AG04450 (cell line): ENCODE data around the gene LOC101059915.
"Not testable (repeated sequence)": the region's sequence is repeated elsewhere in the genome, so short reads cannot be mapped to it uniquely, and the experiment has no call there.

Source experiments
- CTCF ChIA-PET: fragments of 300-600, 350-600 bp; formaldehyde crosslinking; extraction: SDS; loops from one replicate; lab custom pipeline; 2022; ENCODE audit warnings: antibody characterized with exemption, inconsistent platforms; lab: Charles Lee
- POLR2A ChIA-PET: fragments of 350-600 bp; formaldehyde crosslinking; extraction: SDS; loops from one replicate; lab custom pipeline; 2021; ENCODE audit warnings: antibody characterized with exemption, inconsistent platforms; lab: Yijun Ruan, JAX
- DNase-seq: peaks from one replicate; pipeline ENCODE4 v3.0.0-alpha.2; 2011; ENCODE audit warnings: low read depth, low spot score
- H3K27ac ChIP-seq: one replicate; pipeline ENCODE4 v1.5.1; 2012; ENCODE audit warnings: low read depth, low read length, control low read depth
- H3K27me3 ChIP-seq: one replicate; pipeline ENCODE4 v1.6.0; 2012; ENCODE audit warnings: low read length; ENCODE audit not compliant: control insufficient read depth, insufficient read depth
- H3K4me3 ChIP-seq: 2 replicates; pipeline ENCODE4 v1.5.1; 2011; ENCODE audit warnings: mild to moderate bottlenecking, low read depth, low read length, control low read depth
- H3K9me3 ChIP-seq: 2 replicates; pipeline ENCODE4 v1.5.1; 2012; ENCODE audit warnings: low read length; ENCODE audit not compliant: control insufficient read depth, insufficient read depth
- TF ChIP-seq, protein P1 (sequence below): IDR thresholded peaks from 2 replicates; pipeline ENCODE4 v1.5.1; 2011; ENCODE audit warnings: low read depth, low read length, control low read depth, inconsistent platforms

Gene LOC101059915

DNA sequence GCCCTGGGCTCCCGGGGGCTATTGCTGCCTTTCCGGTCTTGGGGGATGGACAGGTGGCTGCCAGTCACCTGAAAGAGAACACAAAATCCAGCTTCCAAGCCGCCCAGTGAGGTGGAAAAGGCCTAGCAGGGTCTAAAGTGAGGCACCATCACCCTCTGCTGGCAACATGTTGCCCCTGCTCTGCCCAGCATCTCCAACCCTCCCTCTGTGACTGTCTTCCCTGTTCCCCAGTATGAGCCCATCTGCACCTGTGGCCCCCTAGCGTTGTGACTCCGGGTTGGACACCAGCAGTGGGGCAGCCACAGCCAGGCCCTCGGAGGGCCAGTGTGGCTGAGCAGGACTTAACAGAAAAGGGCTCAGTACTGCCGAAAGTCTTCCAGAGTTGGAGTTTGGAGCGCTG, 3.1 kb upstream of the LOC101059915 start:
- H3K27me3 ChIP-seq, H3K4me3 ChIP-seq, H3K9me3 ChIP-seq, H3K27ac ChIP-seq, DNase-seq, POLR2A ChIA-PET: not testable (repeated sequence)
- TF ChIP-seq, protein P1, sequence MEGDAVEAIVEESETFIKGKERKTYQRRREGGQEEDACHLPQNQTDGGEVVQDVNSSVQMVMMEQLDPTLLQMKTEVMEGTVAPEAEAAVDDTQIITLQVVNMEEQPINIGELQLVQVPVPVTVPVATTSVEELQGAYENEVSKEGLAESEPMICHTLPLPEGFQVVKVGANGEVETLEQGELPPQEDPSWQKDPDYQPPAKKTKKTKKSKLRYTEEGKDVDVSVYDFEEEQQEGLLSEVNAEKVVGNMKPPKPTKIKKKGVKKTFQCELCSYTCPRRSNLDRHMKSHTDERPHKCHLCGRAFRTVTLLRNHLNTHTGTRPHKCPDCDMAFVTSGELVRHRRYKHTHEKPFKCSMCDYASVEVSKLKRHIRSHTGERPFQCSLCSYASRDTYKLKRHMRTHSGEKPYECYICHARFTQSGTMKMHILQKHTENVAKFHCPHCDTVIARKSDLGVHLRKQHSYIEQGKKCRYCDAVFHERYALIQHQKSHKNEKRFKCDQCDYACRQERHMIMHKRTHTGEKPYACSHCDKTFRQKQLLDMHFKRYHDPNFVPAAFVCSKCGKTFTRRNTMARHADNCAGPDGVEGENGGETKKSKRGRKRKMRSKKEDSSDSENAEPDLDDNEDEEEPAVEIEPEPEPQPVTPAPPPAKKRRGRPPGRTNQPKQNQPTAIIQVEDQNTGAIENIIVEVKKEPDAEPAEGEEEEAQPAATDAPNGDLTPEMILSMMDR = 0 out of 2 replicates have a peak, but pooled peaks have one; percentile 14
- CTCF ChIA-PET = interaction anchor here (0.7 kb wide), 1 partner anchor 16 kb away, joined by 3 read pairs; no protein-coding TSS in a partner anchor

DNA sequence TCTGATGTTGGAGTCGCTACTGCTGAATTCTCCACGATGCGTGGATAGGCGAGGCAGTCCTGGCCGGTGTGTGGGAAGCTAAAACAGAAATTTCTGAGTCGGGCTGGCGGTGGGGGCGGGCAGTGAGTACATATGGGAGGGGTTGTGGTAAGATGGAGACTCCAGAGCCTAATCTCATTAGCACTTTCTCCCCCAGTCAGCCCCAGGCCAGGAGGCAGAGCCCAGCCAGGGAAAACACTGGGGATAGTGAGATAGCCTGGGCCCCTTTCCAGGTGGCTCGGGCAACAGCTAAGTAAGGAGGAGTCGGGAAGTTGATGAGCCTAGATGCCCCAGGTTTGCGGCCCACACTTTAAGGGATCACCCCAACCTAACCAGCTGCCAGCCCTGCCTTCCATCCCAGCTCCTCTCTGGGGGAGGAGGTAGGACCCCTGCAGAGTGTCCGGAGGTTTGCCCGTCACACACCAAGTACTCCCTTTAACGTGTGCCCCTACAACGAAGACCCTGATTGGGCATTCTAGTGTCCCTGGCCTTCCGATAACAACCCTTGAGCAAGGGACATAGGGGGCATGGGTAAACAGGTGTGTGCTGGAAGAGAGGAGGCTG, 2.4 kb upstream of the LOC101059915 start:
- no peaks in the 10 kb centered on the region; the same call in 1 of the 2 replicates for H3K9me3 ChIP-seq
- POLR2A ChIA-PET = no interaction called here
- H3K27ac ChIP-seq = no peak overlapping the region
- no peak for DNase-seq
- TF ChIP-seq, protein P1 = no peak
- CTCF ChIA-PET = no interaction called here
- no peaks in the 10 kb centered on the region for H3K27me3 ChIP-seq
- no peak overlapping the region for H3K4me3 ChIP-seq

DNA sequence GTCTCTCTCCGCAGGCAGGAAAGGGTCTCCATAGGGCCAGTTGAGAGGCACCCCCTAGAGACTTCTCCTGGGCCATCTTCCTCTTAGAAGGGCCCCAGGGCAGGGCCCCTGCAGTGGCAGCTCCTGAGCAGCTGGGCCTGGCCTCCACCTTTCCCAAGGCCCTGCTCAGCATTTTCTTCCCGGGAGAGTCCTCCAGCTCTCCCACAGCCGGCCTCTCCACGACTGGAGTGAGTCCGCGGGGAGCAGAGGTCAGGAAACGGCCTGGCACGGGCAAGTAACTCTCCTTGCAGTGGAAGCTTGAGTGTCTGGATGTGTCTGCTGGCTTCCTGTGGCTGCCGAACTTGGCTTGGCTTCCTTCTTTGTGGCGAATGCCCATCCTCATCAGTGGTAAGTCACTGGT, 1.6 kb upstream of the LOC101059915 start:
- Histone ChIP-seq H3K27me3 (no peaks in the 10 kb centered on the region), H3K4me3 (no peak overlapping the region), H3K9me3 (no peaks in the 10 kb centered on the region; the same call in 1 of the 2 replicates), H3K27ac (no peak overlapping the region)
- DNase-seq = no peak
- ChIA-PET POLR2A (no interaction called here), CTCF (no interaction called here)
- TF ChIP-seq, protein P1 = no peak

DNA sequence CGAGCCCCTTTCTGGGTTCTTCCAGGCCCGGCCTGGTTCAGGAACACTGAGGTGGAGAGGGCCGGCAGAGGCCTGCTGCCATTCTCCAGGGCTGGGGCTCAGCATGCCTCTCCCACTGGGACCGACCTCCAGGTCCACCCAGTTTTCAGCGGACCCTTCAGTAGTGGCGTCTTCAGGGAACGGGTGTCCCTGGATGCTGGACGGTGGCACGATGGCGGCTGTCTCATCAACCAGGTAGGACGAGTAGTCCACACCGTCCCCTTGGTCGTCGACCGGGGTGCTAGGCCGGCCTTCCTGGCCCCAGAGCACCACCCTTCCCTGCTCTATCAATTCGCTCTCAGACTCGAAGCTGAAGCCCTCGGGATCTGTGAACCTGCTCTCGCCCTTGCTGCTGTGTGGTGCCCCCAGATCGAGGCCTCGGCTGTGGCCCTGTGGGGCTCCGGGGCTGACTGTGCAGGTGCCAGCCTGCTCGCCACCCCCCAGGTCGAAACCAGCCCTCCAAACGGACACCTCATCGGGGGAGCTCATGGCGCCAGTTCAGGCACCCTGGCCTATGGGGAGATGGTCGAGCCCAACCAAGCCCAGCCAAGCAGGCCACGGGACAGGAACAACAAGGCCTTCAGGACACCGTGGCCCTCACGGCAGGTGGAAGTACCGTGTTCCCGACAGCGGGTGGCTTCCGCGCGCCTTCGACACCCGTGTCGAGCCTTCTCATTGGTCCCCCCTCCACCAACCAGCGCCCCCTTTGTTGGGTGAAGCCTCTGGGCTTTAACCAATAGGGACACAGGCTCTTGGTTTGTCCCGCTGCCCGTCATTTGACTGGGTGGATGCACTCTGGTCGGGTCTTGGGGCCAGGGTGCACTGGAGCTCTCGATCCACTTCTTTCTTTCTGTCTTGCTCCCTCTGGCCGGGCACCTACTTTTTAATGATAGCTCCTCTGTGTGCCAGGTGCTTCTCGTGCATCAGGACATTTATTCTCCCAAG, 814 bp upstream of the LOC101059915 start:
- H3K27me3 ChIP-seq = no peaks in the 10 kb centered on the region
- TF ChIP-seq, protein P1 = no peak
- POLR2A ChIA-PET = no interaction called here
- no peaks in the 10 kb centered on the region; the same call in 1 of the 2 replicates for H3K9me3 ChIP-seq
- no peak overlapping the region for H3K27ac ChIP-seq
- CTCF ChIA-PET = no interaction called here
- H3K4me3 ChIP-seq = no peak overlapping the region
- no peak for DNase-seq

DNA sequence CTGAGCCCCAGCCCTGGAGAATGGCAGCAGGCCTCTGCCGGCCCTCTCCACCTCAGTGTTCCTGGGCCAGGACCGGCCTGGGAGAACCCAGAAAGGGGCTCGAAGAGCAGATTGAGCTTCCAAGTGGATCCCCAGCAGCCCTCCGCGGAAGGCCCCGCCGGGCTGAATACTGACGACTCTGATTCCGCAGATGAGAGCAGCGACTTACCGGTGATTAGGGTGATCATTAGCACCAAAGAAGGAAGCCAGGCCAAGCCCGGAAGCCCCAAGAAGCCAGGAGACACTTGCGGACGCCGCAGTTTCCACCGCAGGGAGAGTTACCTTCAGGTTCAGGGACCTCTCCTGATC, 876 bp downstream of the LOC101059915 start:
- no peak overlapping the region for H3K4me3 ChIP-seq
- H3K27me3 ChIP-seq = no peaks in the 10 kb centered on the region
- CTCF ChIA-PET = no interaction called here
- no peak for DNase-seq
- H3K9me3 ChIP-seq = no peaks in the 10 kb centered on the region; the same call in 1 of the 2 replicates
- H3K27ac ChIP-seq = no peak overlapping the region
- POLR2A ChIA-PET = no interaction called here
- TF ChIP-seq, protein P1 = no peak
